Activated T-cell treated with anti-CD3 and anti-CD28 coated beads for 48 hours (primary cell): Measurements from ENCODE around the gene TAF4.
"Not testable (repeated sequence)": the region's sequence is repeated elsewhere in the genome, so short reads cannot be mapped to it uniquely, and the experiment has no call there.

Source experiments
- DNase-seq: peaks from one replicate; pipeline ENCODE4 v3.0.0-alpha.2; 2020; ENCODE audit warnings: low read depth

The TAF4 gene

DNA sequence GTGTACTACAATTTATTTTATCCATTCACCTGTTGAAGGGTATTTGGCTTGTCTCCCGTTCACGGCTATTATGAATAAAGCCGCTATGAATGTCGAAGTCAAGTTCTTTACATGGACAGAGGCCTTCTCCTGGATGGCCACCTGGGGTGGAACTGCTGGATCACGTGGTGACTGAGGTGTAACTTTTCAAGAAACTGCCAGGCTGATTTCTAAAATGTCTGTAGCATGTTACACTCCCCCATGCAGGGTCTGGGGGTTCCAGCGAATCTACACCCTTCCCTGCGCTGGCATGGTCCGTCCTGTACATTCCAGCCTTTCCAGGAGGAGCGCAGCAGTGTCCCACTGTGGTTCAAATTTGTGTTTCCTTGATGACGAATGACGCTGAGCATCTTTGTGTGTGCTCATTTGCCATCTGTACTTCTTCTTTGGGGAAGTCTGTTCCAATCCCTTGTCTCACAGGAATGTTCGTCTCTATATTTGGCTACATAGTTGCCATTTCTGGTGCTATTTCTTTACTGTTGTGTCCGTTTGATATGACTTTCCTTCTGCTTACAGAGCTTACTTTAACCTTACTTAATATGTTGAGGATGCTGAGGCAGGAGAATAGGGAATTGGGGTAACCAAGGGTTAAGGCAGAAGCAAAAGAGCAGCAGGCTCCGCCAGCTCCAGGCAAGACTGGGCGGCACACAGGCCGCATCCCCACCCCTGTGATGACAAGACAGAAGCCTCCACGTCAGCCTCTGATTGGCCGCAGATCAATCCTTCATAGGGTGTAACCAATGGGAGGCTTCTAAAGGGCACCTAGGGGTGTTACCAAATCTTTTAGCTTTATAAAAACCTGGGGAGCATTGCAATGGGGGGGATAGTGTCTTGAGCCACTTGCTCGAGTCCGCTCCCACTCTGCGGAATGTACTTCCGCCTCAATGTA, 106.6 kb downstream of the TAF4 start:
- DNase-seq = no peak

DNA sequence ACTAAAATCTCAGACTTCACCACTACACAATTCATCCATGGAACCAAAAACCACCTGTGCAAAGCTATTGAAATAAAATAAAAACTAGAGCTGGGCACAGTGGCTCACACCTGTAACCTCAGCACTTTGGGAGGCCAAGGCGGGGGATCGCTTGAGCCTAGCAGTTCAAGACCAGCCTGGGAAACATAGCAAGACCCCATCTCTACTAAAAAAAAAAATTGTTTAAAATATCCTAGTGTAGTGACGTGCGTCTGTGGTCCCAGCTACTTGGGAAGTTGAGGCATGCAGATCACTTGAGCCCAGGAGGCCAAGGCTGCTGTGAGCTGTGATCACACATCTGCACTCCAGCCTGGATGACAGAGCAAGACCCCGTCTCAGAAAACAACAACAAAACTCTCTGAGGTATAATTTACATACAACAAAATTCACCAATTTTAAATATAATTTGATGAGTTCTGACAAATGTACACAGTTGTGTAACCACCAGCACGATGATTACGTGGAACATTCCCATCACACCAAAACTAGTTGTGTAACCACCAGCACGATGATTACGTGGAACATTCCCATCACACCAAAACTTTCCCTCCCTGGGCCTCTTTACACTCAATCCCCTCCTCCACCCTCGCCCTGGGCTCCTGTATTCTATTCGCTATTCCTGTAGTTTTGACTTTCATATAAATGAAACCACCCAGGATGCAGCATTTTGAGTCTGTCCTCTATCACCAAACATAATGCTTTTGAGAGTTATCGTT, 107.5 kb downstream of the TAF4 start:
- DNase-seq = no peak

DNA sequence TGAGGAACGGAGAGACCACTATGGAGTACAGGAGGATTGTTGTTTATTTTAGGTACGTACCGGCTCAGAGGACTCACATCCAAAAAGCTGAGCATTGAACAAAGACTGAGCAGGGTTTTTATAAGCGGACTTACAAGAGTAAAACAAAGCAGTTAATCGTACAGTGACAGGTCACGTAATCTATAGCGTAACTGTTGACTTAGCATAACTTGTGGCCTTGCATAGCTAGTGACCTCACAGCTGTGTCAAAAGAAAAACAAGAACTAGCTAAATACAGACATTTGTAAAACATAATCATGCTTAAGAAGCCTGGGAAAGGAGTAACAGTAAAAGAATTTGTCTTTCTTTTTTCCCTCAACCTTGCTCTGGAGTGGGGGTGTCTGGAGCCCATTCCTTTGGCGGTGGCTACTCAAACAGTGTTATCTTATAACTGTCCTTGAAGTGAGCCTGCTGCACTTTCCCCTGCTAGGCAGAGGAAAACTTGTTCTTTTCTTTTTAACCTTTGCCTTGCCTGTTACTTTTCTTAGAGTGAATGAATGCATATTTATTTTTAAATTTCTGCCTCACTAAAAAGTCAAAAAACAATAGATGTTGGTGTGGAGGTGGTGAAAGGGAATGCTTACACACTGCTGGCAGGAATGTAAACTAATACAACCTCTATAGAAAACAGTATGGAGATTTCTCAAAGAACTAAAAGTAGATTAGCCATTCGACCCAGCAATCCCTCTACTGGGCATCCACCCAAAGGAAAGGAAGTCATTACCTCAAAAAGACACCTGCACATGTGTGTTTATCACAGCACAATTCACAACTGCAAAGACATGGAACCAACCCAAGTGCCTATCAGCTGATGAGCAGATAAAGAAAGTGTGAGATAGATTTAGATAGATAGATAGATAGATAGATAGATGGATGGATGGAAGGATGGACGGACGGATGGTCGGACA, 109.0 kb downstream of the TAF4 start:
- no peak for DNase-seq

DNA sequence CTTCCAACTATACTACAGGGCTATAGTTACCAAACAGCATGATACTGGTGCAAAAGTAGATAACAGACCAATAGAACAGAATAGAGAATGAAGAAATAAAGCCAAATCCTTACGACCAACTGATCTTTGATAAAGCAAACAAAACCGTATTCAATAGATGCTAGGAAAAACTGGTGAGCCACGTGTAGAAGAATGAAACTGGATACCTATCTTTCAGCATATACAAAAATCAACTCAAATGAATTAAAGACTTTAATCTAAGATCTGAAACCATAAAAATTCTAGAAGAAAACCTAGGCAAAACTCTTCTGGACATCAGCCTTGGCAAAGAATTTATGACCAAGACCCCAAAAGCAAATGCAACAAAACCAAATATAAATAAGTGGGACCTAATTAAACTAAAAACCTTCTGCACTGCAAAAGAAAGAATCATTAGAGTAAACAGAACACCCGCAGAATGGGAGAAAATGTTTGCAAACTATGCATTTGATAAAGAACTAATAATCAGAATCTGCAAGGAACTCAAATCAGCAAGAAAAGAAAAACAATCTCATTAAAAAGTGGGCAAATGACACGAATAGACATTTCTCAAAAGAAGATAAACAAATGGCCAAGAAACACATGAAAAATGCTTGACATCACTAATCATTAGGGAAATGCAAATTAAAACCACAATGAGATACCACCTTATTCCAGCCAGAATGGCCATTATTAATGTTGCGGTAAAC, 109.8 kb downstream of the TAF4 start:
- no peak for DNase-seq

DNA sequence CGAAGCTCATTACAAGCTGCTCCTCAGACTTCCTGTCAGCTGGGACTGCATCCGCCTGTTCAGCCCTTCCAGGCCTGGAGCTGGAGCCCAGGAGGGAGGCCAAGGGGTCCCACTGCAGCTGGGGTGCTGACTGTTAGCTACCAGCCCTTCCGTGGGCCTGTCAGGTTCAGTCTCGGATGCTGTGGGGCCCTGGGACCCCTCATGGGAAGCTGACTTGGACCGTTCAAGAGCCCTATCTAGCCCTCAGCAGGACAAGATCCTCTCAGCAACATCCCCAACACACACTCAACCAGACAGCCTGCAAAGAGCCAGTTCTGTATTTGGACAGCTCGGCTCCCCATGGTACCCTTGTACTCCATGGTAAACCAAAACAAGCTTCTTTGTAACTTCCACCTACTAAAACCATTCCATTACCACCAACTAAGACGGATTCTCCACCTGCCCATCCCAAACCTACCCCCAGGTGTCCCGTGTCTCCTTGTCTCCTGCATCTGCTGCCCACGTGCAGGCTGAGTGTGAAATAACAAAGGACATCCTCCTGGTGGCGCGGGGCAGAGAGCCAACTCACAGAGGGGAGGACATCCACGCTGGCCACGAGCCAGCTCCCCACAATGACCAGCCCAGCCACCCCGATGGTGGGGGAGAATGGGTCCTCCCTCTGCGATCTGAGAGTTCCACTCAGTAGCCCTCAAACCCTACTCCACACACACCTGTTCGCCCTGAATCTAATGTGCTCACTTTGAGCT, 111.2 kb downstream of the TAF4 start:
- no peak for DNase-seq

DNA sequence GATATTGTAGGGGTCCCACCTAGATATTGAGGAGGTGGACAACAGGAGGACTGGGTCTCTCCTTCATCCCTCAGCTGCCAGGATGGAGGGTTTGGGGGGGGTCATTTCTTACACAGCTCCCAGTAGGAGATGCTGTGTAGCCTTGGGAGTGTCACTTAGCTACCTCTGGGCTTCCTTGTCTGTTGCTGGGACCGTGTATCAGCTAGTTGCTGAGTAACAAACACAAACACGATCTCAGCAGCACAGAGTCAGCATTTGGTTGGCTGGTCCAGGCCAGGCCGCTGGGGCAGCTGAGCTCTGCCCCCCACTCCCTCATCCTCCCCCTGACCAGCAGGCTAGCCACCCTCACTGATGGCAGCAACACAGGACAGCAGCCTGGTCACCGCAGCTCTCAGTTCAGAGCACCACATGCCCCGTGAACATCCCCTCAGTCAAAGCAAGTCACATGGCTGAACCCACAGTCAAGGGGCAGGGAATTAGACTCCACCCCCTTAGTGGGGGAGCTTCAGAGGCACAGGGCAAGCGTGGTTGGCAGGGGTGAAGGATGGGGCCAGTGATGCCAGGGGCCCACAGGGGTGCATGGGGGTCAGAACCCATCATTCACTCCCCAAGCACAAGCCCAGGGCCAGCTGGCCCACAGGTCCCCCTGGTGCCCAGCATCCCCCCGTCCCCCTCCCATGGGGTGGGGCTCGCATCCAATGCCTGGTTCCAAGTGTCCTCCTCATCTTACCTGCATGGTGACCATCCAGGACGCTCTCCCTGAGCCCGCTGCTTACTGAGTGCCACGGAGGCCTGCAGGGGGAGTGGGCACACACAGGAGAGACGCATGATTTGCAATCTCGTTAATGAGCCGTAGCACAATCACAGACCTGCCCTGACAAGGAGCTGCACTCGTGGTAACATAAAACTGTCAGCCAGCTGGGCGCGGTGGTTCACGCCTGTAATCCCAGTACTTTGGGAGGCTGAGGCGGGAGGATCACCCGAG, 112.4 kb downstream of the TAF4 start:
- no peak for DNase-seq

DNA sequence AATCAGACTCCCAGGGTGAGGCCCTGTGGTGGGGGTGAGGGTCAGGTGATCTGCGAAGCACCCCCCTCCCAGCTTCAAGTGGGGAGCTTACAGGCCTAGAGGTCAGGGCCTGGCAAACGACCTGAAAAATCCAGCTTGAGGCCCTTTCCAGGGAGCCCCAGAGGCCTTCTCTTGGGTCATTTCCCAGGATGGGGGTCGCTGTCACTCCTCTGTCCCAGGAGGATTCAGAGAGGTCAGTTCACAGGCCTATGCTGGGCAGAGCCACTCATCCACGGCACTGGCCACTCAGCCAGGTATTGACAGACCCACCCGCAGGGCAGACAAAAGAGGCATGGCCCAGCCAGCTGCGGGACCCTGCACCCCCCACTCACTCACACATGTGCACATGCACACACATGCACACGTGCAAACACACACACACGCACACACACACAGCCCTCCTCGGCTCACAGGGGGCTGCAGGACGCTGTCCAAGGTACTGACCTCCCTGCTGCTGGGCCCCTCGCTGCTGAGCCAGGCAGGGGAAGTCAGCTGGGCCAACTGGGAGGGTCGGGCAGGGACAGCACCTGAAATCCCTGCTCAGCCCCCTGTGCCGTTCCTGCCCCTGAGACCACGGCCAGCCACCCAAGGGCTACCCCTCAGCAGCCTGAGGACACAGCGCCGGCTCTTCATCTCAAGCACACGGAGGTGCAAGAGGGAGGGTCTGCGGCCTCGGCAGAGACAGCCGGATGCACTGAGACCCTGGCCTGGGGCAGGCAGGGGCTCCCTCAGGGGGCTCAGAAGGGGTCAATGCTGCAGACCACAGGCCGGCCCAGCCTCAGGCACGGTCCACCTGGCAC, 113.8 kb downstream of the TAF4 start:
- DNase-seq = no peak

DNA sequence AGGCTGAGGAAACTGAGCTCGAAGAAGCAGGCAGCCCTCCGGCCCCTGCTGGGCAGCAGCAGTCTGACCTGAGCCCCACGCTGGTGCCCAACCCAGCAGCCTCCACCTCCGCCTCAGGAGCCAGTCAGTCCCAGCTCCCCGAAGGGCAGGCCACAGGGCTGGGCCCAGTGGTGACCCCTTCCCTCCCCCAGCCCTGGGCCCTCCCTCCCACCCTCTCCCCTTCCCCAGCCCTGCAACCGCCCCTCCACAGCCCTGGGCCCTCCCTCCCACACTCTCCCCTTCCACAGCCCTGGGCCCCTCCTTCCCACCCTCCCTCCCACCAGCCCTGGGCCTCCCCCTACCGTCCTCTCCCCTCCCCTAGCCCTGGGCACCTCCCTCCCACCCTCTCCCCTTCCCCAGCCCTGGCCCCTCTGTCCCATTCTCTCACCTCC, 115.0 kb downstream of the TAF4 start:
- DNase-seq = no peak

DNA sequence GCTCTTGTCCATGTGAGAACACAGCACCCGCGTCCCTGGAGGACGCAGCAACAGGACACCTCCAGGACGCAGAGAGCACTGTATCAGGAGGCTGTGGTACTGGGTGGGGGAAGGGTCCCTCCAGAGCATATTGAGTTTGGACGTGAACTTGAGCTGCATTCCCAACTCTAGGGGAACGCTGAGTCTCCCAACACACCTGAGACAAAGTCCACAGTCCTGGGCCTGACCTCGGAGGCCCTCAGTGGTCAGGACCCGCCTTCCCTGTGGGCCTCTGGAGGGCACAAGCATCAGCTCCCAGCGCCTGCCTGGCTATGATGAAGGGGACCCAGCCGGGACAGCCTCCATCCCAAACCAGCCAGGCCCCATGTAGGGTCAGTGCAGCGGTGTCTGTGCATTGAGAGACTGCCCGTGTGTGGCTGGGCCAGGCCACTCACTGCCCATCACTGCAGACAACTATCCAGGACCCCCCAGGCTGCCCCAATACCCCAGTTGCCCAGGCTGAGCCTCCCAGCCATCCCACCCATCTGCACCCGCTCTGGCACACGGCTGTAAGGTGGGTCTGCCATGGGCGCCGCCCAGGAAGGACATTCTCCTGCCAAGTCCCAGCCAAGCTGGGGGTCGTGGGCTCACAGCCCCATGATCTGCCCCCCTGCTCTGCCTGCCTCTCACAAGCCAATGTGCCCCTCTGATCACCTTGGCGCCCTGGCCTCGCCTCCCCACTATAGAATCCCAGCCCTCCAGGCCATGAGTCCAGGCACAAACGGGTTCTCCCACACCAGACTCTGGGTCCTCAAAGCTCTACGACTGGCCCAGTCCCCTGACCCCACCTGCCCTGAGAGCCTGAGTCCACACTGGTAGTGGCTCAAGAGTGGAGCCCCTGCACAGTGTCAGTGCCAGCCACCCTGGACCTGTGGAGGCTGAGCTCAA, 115.7 kb downstream of the TAF4 start:
- no peak for DNase-seq

DNA sequence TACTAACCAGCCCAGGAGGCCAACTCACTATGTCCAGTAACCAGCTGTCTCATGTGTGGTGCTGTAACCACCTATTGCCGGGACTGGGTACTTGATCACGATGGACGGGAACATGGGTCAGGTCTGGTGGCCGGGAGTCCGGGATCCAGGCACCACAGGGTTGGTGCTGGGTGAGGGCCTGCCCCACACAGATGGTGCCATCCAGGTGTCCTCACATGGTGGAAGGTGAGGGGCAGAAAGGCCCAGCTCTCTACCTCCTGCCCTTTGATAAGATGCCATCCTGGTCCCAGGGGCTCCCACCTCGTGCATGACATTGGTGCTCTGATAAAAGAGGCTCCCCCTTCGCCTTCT, 116.3 kb downstream of the TAF4 start:
- DNase-seq = no peak

DNA sequence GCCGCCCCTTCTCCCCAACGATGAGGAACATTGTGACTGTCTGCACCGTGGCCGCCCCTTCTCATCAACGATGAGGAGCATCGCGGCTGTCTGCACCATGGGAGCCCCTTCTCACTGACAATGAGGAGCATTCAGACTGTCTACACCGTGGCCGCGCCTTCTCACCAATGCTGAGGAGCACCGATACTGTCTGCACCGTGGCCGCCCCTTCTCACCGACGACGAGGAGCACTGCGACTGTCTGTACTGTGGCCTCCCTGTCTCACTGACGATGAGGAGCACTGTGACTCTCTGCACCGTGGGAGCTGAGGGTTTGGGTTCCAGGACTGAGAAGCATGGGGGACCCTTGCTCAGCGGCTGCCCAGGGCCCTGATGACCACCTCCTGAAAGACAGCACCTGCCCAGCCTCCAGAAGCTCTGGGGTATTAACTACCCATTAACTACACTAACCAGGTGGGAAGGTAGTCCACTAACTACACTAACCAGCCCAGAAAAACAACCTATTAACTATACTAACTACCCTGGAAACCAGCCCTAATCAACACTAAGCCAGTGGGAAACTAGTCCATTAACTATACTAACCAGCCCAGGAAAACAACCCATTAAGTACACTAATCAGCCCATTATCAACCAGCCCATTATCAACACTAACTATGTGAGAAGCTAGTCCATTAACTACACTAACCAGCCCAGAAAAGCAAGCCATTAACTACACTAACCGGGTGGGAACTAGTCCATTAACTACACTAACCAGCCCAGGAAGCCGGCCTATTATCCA, 116.9 kb downstream of the TAF4 start:
- no peak for DNase-seq

DNA sequence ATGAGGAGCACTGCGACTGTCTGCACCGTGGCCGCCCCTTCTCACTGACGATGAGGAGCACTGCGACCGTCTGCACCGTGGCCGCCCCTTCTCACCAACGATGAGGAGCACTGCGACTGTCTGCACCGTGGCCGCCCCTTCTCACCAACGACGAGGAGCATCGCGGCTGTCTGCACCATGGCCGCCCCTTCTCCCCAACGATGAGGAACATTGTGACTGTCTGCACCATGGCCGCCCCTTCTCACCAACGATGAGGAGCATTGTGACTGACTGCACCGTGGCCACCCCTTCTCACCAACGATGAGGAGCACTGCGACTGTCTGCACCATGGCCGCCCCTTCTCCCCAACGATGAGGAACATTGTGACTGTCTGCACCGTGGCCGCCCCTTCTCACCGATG, 117.6 kb downstream of the TAF4 start:
- DNase-seq = not testable (repeated sequence)

DNA sequence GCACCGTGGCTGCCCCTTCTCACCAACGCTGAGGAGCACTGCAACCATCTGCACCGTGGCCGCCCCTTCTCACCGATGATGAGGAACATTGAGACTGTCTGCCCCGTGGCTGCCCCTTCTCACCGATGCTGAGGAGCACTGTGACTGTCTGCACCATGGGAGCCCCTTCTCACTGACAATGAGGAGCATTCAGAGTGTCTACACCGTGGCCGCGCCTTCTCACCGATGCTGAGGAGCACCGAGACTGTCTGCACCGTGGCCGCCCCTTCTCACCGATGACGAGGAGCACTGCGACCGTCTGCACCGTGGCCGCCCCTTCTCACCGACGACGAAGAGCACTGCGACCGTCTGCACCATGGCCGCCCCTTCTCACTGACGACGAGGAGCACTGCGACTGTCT, 120.2 kb downstream of the TAF4 start:
- not testable (repeated sequence) for DNase-seq

DNA sequence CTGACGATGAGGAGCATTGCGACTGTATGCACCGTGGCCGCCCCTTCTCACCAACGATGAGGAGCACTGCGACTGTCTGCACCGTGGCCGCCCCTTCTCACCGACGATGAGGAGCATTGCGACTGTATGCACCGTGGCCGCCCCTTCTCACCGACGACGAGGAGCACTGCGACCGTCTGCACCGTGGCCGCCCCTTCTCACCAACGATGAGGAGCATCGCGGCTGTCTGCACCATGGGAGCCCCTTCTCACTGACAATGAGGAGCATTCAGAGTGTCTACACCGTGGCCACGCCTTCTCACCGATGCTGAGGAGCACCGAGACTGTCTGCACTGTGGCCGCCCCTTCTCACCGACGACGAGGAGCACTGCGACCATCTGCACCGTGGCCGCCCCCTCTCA, 120.7 kb downstream of the TAF4 start:
- not testable (repeated sequence) for DNase-seq

DNA sequence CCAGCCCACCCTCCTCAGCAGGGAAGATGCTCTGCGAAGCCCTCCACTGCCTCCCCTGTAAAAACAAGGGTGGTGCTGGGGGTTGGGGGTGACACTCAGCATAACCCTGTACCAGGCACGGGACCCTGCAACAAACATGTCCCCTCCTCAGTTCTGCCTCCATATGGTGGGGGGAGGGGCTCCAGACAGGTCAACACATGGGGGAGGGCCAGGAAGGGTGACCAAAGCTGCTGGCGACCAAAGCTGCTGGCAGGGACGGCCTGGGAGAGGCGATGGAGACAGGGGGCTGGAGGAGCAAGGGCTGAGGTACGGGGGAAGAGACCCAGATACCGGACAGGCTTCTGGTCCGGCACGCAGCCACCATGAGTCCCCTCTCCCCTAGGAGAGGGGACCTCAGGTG, 123.2 kb downstream of the TAF4 start:
- DNase-seq = no peak

DNA sequence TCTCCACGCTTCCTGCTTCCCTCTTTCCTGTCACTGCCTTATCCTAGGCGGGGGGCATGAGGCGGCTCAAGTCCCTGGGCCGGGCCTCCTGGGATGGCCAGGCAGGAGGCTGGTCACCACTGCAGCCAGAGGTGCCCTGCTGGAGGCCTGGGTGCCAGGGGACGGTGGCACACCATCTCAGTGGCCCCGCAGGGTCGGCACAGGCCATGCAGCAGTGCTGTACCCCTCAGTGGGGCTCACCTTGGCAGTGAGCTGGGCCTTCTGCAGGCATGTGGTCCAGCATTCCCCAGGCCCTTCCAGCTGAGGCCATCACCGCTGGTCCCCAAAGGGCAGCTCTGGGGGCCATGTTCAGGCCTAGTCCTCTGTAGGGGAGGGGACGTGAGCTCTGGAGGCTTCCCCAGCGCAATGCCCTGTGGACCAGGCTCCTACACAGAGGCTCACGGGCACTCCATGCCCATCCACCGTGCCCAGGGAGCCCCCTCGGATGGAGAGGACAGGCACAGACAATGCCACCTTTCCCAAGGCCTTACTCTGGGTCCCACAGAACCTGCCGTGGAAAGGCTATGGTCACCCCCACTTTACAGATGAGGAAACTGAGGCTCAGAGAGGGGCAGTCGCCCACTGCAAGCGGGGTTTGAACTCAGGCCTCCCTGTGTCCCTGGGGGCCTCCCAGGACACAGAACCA, 123.8 kb downstream of the TAF4 start:
- DNase-seq = no peak
